ENCODE data around the gene SNX15.

GRCh38 chr11:65089621-65090020, 62.4 kb downstream of the SNX15 start:
- TF ChIP-seq CTCF (IDR thresholded peaks at IDR 0.05; ENCODE audit: poor library complexity) (no peak), EZH2 (IDR thresholded peaks at IDR 0.05; ENCODE audit: borderline replicate concordance) (no peak)

Data from hepatocyte (in vitro differentiated cells).